H4 (cell line): ENCODE measurements around the gene ZNF431. TPM values are rescaled to one million over a fixed set of nuclear protein-coding genes. Genes with fewer than 3 reads are reported as not detected.
"Not testable (repeated sequence)": the region's sequence is repeated elsewhere in the genome, so short reads cannot be mapped to it uniquely, and the experiment has no call there.

Source experiments
- DNase-seq: peaks from one replicate; pipeline ENCODE4 v3.0.0-alpha.2; 2015; ENCODE audit warnings: low spot score
- total RNA-seq: library from RNA; depleted of rRNA; stranded (reverse); fragments of >200 nt; shearing (Covaris generic); gene quantifications from 2 replicates; pipeline ENCODE4 v1.2.3, GENCODE V29; 2014; rRNA removed

Gene ZNF431
- total RNA-seq, 1 experiment from 2014 or later, result 4.1 TPM

- DNase-seq, result no peak
Observed at GRCh38 chr19:21147540-21147939, 5.7 kb downstream of the ZNF431 start.

GRCh38 chr19:21148681-21149080 is 6.8 kb downstream of the ZNF431 start:
- no peak for DNase-seq

DNA sequence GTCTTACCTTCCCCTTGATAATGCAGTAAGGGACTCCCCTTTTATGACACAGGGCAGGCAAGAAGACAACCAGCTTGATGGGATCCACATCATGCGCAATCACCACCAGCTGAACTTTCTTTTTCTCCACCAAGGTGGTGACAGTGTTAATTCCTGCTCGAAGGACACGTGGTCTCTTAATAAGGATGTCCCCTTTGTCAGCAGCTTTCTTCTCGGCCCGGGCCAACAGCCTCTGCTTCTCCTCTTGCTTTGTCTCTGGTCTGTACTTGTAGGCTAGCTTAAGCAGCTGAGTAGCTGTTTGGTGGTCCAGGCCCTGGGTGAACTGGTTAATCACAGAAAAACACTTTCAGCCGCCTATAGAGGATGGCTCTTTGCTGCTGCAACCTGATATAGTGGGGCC is 8.0 kb downstream of the ZNF431 start:
- DNase-seq, result no peak

GRCh38 chr19:21151460-21151859 is 9.6 kb downstream of the ZNF431 start:
- no peak for DNase-seq

DNA sequence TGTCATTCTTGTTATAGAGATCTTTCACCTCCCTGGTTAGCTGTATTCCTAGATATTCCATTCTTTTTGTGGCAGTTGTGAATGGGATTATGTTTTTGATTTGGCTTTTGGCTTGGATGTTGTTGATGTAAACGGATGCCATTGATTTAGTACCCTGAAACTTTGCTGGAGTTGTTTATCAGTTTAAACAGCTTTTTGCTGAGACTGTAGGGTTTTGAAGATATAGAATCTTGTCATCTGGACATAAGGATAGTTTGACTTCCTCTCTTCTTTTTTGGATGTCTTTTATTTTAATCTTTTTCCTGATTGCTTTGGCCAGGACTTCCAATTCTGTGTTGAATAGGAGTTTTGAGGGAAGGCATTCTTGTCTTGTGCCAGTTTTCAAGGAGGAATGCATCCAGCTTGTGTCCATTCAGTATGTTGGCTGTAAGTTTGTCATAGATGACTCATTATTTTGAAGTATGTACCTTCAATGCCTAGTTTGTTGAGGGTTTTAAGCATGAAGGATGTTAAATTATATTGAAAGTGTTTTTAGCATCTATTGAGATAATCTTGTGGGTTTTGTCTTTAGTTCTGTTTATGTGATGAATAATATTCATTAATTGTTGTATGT is 16.8 kb downstream of the ZNF431 start:
- DNase-seq, result no peak

DNA sequence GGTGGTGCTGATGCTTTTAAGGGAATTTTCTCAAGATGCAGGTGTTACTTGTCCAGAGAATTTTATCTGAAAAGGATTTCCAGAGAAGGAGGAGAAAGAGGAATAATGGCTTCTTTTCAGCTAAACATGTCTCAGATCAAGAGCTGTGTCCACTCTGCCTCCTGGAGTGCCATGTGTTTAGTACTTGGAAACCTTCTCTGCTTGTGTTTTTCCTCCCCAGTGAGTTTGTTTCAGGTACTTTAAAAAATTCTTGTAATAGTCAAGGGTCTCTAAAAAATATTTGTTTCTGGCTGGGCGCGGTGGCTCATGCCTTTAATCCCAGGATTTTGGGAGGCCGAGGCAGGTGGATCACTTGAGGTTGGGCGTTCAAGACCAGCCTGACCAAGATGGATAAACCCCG is 22.7 kb downstream of the ZNF431 start:
- no peak for DNase-seq

- no peak for DNase-seq
Observed at GRCh38 chr19:21166436-21166835, 24.6 kb downstream of the ZNF431 start.

DNA sequence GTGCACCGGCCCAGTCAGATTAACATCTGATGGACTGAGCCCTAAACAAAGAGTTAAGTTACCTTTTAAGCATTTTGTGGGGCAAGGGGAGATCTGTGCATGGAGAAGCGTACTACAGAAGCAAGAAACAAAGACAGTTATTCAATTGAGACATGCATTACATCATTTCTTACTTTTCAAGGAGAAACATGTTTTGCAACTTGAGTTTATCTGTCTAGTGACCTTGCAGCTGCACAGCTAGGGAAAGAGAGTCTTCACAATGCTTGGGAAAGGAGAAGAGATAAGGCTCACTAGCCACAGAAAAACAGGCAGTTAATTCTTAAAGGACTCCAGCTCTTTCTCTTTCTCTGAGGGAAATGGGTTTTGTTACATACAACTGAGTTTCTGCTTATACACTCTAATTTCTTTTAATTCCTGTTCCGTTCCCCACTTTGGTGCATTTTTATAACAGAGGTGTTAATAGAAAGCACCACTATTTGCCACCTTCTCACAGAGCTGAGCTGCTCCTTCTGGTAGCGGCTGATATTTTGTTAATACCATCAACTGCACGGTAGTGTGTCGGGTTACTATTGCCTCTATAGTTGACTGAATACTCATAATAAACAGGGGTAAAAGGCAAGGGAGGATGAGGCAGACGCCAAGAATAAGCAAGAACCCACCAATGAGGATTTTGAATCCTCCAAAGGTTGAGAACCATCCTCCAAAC is 55.9 kb downstream of the ZNF431 start:
- no peak for DNase-seq

DNA sequence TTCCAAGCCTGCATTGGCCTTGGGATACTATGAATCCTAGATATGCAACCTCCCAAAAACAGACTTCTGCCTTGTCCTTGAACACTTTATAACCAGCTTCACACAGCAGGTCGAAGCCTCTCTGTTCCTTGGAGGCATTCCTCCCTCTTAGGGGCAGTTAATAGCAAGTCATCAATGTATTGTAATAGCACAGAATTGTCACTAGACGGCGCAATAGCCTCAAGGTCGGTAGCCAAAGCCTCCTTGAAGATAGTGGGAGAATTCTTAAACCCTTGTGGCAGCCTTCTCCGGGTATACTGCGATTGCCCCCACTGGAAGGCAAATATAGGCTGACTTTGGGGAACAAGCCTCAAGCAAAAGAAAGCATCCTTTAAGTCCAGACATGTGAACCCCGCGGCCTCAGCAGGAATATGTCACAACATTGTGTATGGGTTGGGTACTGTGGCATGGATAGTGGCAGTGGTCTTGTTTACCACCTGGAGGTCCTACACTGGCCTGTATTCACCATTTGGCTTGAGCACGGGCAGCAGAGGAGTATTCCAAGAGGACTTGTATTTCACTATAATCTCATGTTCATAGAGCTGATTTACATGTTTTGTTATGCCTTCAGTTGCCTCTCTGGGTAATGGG is 61.1 kb downstream of the ZNF431 start:
- DNase-seq, result peak; percentile 9

DNA sequence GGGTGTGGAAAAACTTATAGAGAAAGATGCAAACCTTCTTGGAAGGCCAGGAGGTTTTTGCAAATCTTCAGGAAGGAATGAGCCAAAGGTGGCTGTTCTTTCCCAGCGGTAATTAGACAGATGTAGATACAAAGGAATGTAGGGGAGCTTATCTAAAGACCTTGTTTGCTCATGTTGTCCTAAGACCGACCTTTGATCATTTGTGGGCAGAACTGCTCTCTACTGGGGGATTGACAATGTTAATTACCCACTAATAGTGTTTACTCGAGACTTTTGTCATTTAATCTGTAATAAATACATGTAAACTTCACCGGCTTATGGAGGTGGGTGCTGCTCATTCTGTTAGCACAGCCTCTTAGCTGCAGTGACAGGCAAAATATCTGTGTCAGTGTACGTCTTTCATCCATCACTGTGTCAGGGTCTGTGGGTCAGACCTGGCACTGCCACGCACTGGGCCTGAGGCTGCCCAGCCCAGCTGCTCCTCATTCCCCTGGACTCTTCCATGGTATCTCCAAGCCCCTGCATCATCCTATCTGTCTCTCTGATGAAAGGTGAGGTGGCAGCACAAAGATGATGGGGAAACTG is 68.3 kb downstream of the ZNF431 start:
- DNase-seq, result no peak

GRCh38 chr19:21221693-21222092 is 79.9 kb downstream of the ZNF431 start:
- DNase-seq, result no peak

- DNase-seq, result not testable (repeated sequence)
Observed at GRCh38 chr19:21229938-21230337, 88.1 kb downstream of the ZNF431 start.

- DNase-seq, result no peak
Observed at GRCh38 chr19:21233691-21234090, 91.9 kb downstream of the ZNF431 start.

DNA sequence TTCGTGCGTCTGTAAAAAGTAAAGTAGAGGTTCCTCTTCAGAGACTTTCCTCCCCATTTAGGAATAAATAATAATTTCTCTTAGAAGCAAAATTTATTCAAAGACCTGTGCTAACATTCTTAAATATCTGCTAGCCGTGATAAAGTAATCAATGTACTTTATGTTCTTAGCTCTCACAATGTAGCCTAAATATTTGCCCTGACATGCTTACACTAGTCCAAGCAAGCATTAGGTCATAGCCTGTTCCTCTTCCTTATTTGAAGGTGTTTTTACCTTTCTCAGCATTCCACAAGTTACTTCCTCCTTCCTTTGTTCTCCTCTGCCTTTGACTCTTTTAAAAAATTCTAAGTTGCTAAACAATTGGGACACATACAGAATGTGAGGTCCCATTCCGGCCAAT is 94.9 kb downstream of the ZNF431 start:
- not testable (repeated sequence) for DNase-seq

- no peak for DNase-seq
Observed at GRCh38 chr19:21238670-21239069, 96.8 kb downstream of the ZNF431 start.

Other genes with a start within 250 kb of the ZNF431 start
- 10.3 and 12.5 TPM in 2 replicates for gene ZNF85, start 218.8 kb upstream of the ZNF431 start, total RNA-seq
- 2.1 and 7.2 TPM in 2 replicates for gene ZNF430, start 121.4 kb upstream of the ZNF431 start, total RNA-seq
- 0.70 and 3.1 TPM in 2 replicates for gene ZNF714, start 59.8 kb upstream of the ZNF431 start, total RNA-seq
- gene ZNF708, start 187.4 kb downstream of the ZNF431 start, total RNA-seq, result 2.4 and 3.4 TPM in 2 replicates
- gene ZNF738, start 217.0 kb downstream of the ZNF431 start, total RNA-seq, result 9.7 and 11.2 TPM in 2 replicates